IMR-90 (cell line): ENCODE measurements around the gene CAPS.

ENCODE experiments used
- BHLHE40 ChIP-seq: fragments of 150-350 bp; IDR thresholded peaks from 2 replicates; pipeline ENCODE4 v1.6.1; 2016; ENCODE audit warnings: mild to moderate bottlenecking, low read depth, low read length
- CEBPB ChIP-seq: IDR thresholded peaks from 2 replicates; pipeline ENCODE4 v1.6.1; 2012; ENCODE audit warnings: low read depth, low read length, improper control_type of control experiment
- CTCF ChIP-seq: conservative IDR thresholded peaks from 2 replicates; pipeline ENCODE4 v1.5.1; 2012; ENCODE audit warnings: mild to moderate bottlenecking, low read depth, low read length, improper control_type of control experiment
- ELK1 ChIP-seq: fragments of 150-350 bp; IDR thresholded peaks from 2 replicates; pipeline ENCODE4 v1.6.1; 2016; ENCODE audit warnings: low read depth, mild to moderate bottlenecking, low read length, moderate library complexity, borderline replicate concordance
- FOS ChIP-seq: fragments of 150-350 bp; IDR thresholded peaks from 2 replicates; pipeline ENCODE4 v1.6.1; 2016; ENCODE audit warnings: low read depth, low read length
- MAZ ChIP-seq: IDR thresholded peaks from 2 replicates; pipeline ENCODE4 v1.6.1; 2012; ENCODE audit warnings: low read depth, mild to moderate bottlenecking, low read length, improper control_type of control experiment, moderate library complexity, borderline replicate concordance
- MXI1 ChIP-seq: IDR thresholded peaks from 2 replicates; pipeline ENCODE4 v1.6.1; 2012; ENCODE audit warnings: low read depth, mild to moderate bottlenecking, low read length, moderate library complexity, borderline replicate concordance
- POLR2A ChIP-seq: IDR thresholded peaks from 2 replicates; pipeline ENCODE4 v1.6.1; 2012; ENCODE audit warnings: mild to moderate bottlenecking, low read depth, low read length
- RAD21 ChIP-seq: IDR thresholded peaks from 2 replicates; pipeline ENCODE4 v1.6.1; 2012; ENCODE audit warnings: low read length, improper control_type of control experiment
- RCOR1 ChIP-seq: IDR thresholded peaks from 2 replicates; pipeline ENCODE4 v1.6.1; 2012; ENCODE audit warnings: mild to moderate bottlenecking, low read length, improper control_type of control experiment; ENCODE audit not compliant: insufficient replicate concordance
- RFX5 ChIP-seq: IDR thresholded peaks from 2 replicates; pipeline ENCODE4 v1.8.0; 2012; ENCODE audit warnings: low read depth, mild to moderate bottlenecking, low read length, moderate library complexity
- SMC3 ChIP-seq: fragments of 150-350 bp; IDR thresholded peaks from 2 replicates; pipeline ENCODE4 v1.6.1; 2016; ENCODE audit warnings: low read depth, mild to moderate bottlenecking, antibody characterized with exemption, low read length, moderate library complexity
- USF2 ChIP-seq: fragments of 150-350 bp; IDR thresholded peaks from 2 replicates; pipeline ENCODE4 v1.6.1; 2017; ENCODE audit warnings: mild to moderate bottlenecking, antibody characterized with exemption, low read length, low read depth

GRCh38 chr19:5911366-5911765 lies 2.7 kb upstream of the CAPS start:
- no peak for TF ChIP-seq POLR2A
- no peak for TF ChIP-seq CTCF
- no peak for TF ChIP-seq BHLHE40
- no peak for TF ChIP-seq ELK1
- no peak for TF ChIP-seq FOS
- TF ChIP-seq MXI1 = no peak
- no peak for TF ChIP-seq SMC3
- TF ChIP-seq RAD21 = no peak
- no peak for TF ChIP-seq RCOR1
- no peak for TF ChIP-seq USF2
- no peak for TF ChIP-seq MAZ
- TF ChIP-seq CEBPB = no peak
- no peak for TF ChIP-seq RFX5
